Spleen (tissue), 11 donors: ENCODE data around the gene SLC4A4. TPM values are rescaled to one million over a fixed set of nuclear protein-coding genes. Genes with fewer than 3 reads are reported as not detected.
A peak's percentile ranks its signal among the peaks of the same experiment; 100 is the strongest.

ENCODE experiments used
- DNase-seq: peaks from one replicate; pipeline ENCODE4 v3.0.0-alpha.2; 2020
- H3K27ac ChIP-seq, 8 donors: fragments of 200-600 bp; sonication (generic) in 7 of 8; 1 replicate in 4 of 8; 2 replicates in 4 of 8; pipeline versions ENCODE4 v1.5.0 to v1.8.0; 2016 to 2021; ENCODE audit warnings: inconsistent platforms in 4 of 8, mild to moderate bottlenecking in 4 of 8, moderate library complexity in 1 of 8
- H3K27me3 ChIP-seq, 7 donors: fragments of 200-600 bp; sonication (generic) in 6 of 7; replicated peaks in 1 of 7; 1 replicate in 4 of 7; 2 replicates in 3 of 7; pipeline versions ENCODE4 v1.5.0 to v1.8.0; 2016 to 2021; ENCODE audit warnings: inconsistent platforms in 3 of 7, mild to moderate bottlenecking in 1 of 7
- H3K36me3 ChIP-seq, 6 donors: fragments of 200-600 bp; sonication (generic) in 5 of 6; 1 replicate in 4 of 6; 2 replicates in 2 of 6; pipeline versions ENCODE4 v1.5.0 to v1.8.0; 2016 to 2021; ENCODE audit warnings: inconsistent platforms in 2 of 6
- H3K4me1 ChIP-seq, 6 donors: fragments of 200-600 bp; sonication (generic) in 5 of 6; 1 replicate in 3 of 6; 2 replicates in 3 of 6; pipeline versions ENCODE4 v1.5.0 to v1.8.0; 2016 to 2021; ENCODE audit warnings: inconsistent platforms in 3 of 6
- H3K4me3 ChIP-seq, 8 donors: fragments of 200-600 bp; sonication (generic) in 7 of 8; 1 replicate in 4 of 8; 2 replicates in 4 of 8; pipeline versions ENCODE4 v1.5.0 to v1.8.0; 2016 to 2021; ENCODE audit warnings: inconsistent platforms in 4 of 8, mild to moderate bottlenecking in 4 of 8, moderate library complexity in 2 of 8
- H3K9me3 ChIP-seq, 8 donors: fragments of 200-600 bp; sonication (generic) in 7 of 8; 1 replicate in 4 of 8; 2 replicates in 4 of 8; pipeline versions ENCODE4 v1.5.0 to v1.8.0; 2016 to 2021; ENCODE audit warnings: inconsistent platforms in 4 of 8
- CTCF ChIP-seq, 11 experiments: fragments of 200-600 bp in 7 of 11; fragments of 450-650 bp in 4 of 11; sonication (generic) in 4 of 11; IDR thresholded peaks in 8 of 11; conservative IDR thresholded peaks in 3 of 11; 1 replicate in 7 of 11; 2 replicates in 4 of 11; pipeline versions ENCODE4 v1.4.0 to v1.8.0; 2016 to 2021; ENCODE audit warnings: antibody characterized with exemption in 11 of 11, inconsistent platforms in 4 of 11, mild to moderate bottlenecking in 1 of 11
- POLR2A ChIP-seq, 3 donors: fragments of 450-650 bp; IDR thresholded peaks; one replicate each; pipeline ENCODE4 v1.5.1; 2017; ENCODE audit warnings: antibody characterized with exemption in 3 of 3, mild to moderate bottlenecking in 1 of 3
- POLR2AphosphoS5 ChIP-seq, 3 donors: sonication (generic); formaldehyde crosslinking; IDR thresholded peaks; one replicate each; pipeline ENCODE4 v1.5.1; 2017; ENCODE audit warnings: antibody characterized with exemption in 3 of 3
- WGBS, 5 donors: extraction: QIAGEN DNeasy Blood & Tissue Kit in 3 of 5; methylation state at CpG; one replicate each; pipeline versions ENCODE4 v1.1.5 to v1.1.7; 2013 to 2018; 5-methylcytosine and 5-hydroxymethylcytosine counted together
- intact Hi-C: fragments of 100-400 bp; cut with DNase I; formaldehyde crosslinking; loops from one replicate; pipeline ENCODE4 v1.15.0; 2023; ENCODE audit warnings: low total_unique reads
- polyA plus RNA-seq, 3 donors: library from polyadenylated mRNA; stranded (reverse); fragments of 200-250 nt; gene quantifications; one replicate each; pipeline ENCODE4 v1.2.1, GENCODE V29; 2013
- total RNA-seq, 7 donors: library from RNA; depleted of rRNA in 3 of 7; stranded (reverse); fragments of >200 nt in 3 of 7; fragmentation: NEBNext Ultra II Directional in 4 of 7; extraction: Animal tissue kit (Norgen Biotek cat#: 25700) in 4 of 7; gene quantifications; one replicate each; pipeline versions ENCODE4 v1.1.0 to v1.2.1, GENCODE V29; 2016 to 2021
- donor health status: healthy with polysubstance abuse.
- donor health status: DM: no; HTN: no; CAD: no; lungs with moderate emphysema.
- donor health status: DM: no; HTN: no; CAD: no.
- donor health status: Bipolar disorder and iron deficiency.
- donor health status: healthy.
- donor health status: DM: no; HTN: no; CAD: no.
- donor health status: DM: yes; HTN: yes; CAD: no.

Gene SLC4A4
- total and polyA plus RNA-seq, 10 donors = 0.07 to 3.4 (median 1.4) TPM

- DNase-seq = no peak
- H3K27ac ChIP-seq = no peak overlapping the region
- intact Hi-C loops = no loop called here
- H3K27me3 ChIP-seq = no peaks in the 10 kb centered on the region
- no peaks in the 10 kb centered on the region for H3K9me3 ChIP-seq
- no peaks in the 10 kb centered on the region for H3K4me1 ChIP-seq
- H3K4me3 ChIP-seq = no peak overlapping the region
- 63 to 86% (median 78%) methylated on average over 4 of the region's 4 CpGs for WGBS, 5 donors
- no peaks in the 10 kb centered on the region for H3K36me3 ChIP-seq
- TF ChIP-seq POLR2A (IDR thresholded peaks at IDR 0.05) (no peak), CTCF (IDR thresholded peaks at IDR 0.05 in 8 of 11, conservative IDR thresholded peaks at IDR 0.05 in 3 of 11) (no peak), POLR2AphosphoS5 (IDR thresholded peaks at IDR 0.05) (no peak)
Measured at GRCh38 chr4:71473541-71474240, 134.9 kb downstream of the SLC4A4 start.

- TF ChIP-seq POLR2A (IDR thresholded peaks at IDR 0.05) (no peak), CTCF (IDR thresholded peaks at IDR 0.05 in 8 of 11, conservative IDR thresholded peaks at IDR 0.05 in 3 of 11) (no peak), POLR2AphosphoS5 (IDR thresholded peaks at IDR 0.05) (no peak)
- DNase-seq = no peak
- Histone ChIP-seq H3K4me3 (no peak overlapping the region), H3K27me3 (no peaks in the 10 kb centered on the region), H3K4me1 (no peaks in the 10 kb centered on the region), H3K27ac (no peak overlapping the region), H3K36me3 (no peaks in the 10 kb centered on the region), H3K9me3 (no peaks in the 10 kb centered on the region)
- intact Hi-C loops = no loop called here
- 88 to 91% (median 89%) methylated on average over 2 of the region's 2 CpGs for WGBS, 5 donors
Measured at GRCh38 chr4:71474731-71475130, 135.9 kb downstream of the SLC4A4 start.

GRCh38 chr4:71476240-71476639 is 137.4 kb downstream of the SLC4A4 start:
- no peaks in the 10 kb centered on the region for H3K9me3 ChIP-seq
- 68 to 94% (median 86%) methylated on average over 3 of the region's 3 CpGs for WGBS, 5 donors
- no peak overlapping the region for H3K4me3 ChIP-seq
- TF ChIP-seq POLR2A (IDR thresholded peaks at IDR 0.05) (no peak), CTCF (IDR thresholded peaks at IDR 0.05 in 8 of 11, conservative IDR thresholded peaks at IDR 0.05 in 3 of 11) (no peak), POLR2AphosphoS5 (IDR thresholded peaks at IDR 0.05) (no peak)
- no peak for DNase-seq
- no peaks in the 10 kb centered on the region for H3K4me1 ChIP-seq
- no peaks in the 10 kb centered on the region for H3K36me3 ChIP-seq
- no peaks in the 10 kb centered on the region for H3K27me3 ChIP-seq
- intact Hi-C loops = no loop called here
- H3K27ac ChIP-seq = no peak overlapping the region

GRCh38 chr4:71486550-71487343 is 147.9 kb downstream of the SLC4A4 start:
- no peak for TF ChIP-seq POLR2A (IDR thresholded peaks at IDR 0.05)
- TF ChIP-seq POLR2AphosphoS5 (IDR thresholded peaks at IDR 0.05) = no peak
- no peak for TF ChIP-seq CTCF (IDR thresholded peaks at IDR 0.05 in 8 of 11, conservative IDR thresholded peaks at IDR 0.05 in 3 of 11)
- Histone ChIP-seq H3K27me3 (no peaks in the 10 kb centered on the region), H3K4me1 (no peaks in the 10 kb centered on the region), H3K27ac (peak overlapping the region in 1 of 8 donors; percentile 11), H3K4me3 (no peak overlapping the region), H3K9me3 (no peaks in the 10 kb centered on the region), H3K36me3 (no peaks in the 10 kb centered on the region)
- no peak for DNase-seq
- intact Hi-C loops = no loop called here
- 63 to 82% (median 66%) methylated on average over 4 of the region's 4 CpGs for WGBS, 5 donors
